Activated effector memory CD4-positive, alpha-beta T cell treated with Interleukin-2 at 50 U/mL for 16 hours (primary cell): ENCODE results near the gene VASN.
"Not testable (repeated sequence)": the region's sequence is repeated elsewhere in the genome, so short reads cannot be mapped to it uniquely, and the experiment has no call there.

Experiments used
- DNase-seq: peaks from one replicate; pipeline ENCODE4 v3.0.0-alpha.2; 2020

VASN gene

GRCh38 chr16:4386451-4386805, 14.8 kb downstream of the VASN start:
- DNase-seq = no peak

GRCh38 chr16:4386951-4387565, 15.4 kb downstream of the VASN start:
- no peak for DNase-seq

GRCh38 chr16:4387781-4388180, 16.1 kb downstream of the VASN start:
- DNase-seq = no peak

- no peak for DNase-seq
Observed at GRCh38 chr16:4388271-4389021, 16.8 kb downstream of the VASN start.

GRCh38 chr16:4389051-4389955, 17.7 kb downstream of the VASN start:
- no peak for DNase-seq

- DNase-seq = no peak
Observed at GRCh38 chr16:4390266-4391260, 18.9 kb downstream of the VASN start.

- no peak for DNase-seq
Observed at GRCh38 chr16:4391631-4392381, 20.2 kb downstream of the VASN start.

GRCh38 chr16:4392382-4393239, 21.0 kb downstream of the VASN start:
- no peak for DNase-seq

- no peak for DNase-seq
Observed at GRCh38 chr16:4393240-4393600, 21.6 kb downstream of the VASN start.

GRCh38 chr16:4393850-4394249, 22.2 kb downstream of the VASN start:
- DNase-seq = not testable (repeated sequence)

GRCh38 chr16:4395055-4395726, 23.5 kb downstream of the VASN start:
- DNase-seq = no peak

- DNase-seq = no peak
Observed at GRCh38 chr16:4399001-4399730, 27.5 kb downstream of the VASN start.

GRCh38 chr16:4401094-4401501, 29.4 kb downstream of the VASN start:
- DNase-seq = no peak

GRCh38 chr16:4401510-4401909, 29.9 kb downstream of the VASN start:
- DNase-seq = no peak

- DNase-seq = peak; percentile 39
Observed at GRCh38 chr16:4402439-4403132, 30.9 kb downstream of the VASN start.

- no peak for DNase-seq
Observed at GRCh38 chr16:4403133-4403949, 31.7 kb downstream of the VASN start.

GRCh38 chr16:4404247-4404966, 32.8 kb downstream of the VASN start:
- no peak for DNase-seq
